ENCODE measurements around the gene IL21.

Gene IL21

DNA sequence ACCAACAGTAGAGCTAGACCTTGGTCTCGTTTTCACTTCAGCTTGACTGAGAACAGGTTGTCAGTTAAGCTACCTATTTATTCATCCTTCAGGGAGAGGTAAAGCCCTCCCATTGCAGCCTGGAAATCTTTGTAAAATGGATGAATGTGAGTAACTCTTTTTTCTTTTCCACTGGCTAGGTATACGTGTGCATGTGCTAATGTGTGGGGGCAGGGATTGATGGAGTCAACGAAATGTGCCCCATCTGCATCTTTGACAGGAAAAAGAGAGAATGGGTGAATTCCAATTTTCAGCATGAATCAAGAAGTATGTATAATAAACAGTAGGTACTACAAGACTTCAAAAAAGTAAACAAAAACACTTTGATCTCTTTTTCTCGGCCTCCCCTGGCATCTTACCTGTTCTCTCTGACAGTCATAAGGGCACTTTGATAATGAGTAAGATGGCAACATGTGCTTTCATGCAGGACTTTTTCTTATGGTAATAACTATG lies at the start of gene IL21:
IL21 (minus strand) TSS at position 51 of the 492 bp plus-strand sequence. CDS start 55 bp downstream, outside the sequence.
- DNase-seq (ENCODE audit: low read depth) = no peak
- H3K4me3 ChIP-seq (ENCODE audit: control insufficient read depth, low read depth, low read length) = no peak within 1 kb of the TSS
- TF ChIP-seq, protein P1, sequence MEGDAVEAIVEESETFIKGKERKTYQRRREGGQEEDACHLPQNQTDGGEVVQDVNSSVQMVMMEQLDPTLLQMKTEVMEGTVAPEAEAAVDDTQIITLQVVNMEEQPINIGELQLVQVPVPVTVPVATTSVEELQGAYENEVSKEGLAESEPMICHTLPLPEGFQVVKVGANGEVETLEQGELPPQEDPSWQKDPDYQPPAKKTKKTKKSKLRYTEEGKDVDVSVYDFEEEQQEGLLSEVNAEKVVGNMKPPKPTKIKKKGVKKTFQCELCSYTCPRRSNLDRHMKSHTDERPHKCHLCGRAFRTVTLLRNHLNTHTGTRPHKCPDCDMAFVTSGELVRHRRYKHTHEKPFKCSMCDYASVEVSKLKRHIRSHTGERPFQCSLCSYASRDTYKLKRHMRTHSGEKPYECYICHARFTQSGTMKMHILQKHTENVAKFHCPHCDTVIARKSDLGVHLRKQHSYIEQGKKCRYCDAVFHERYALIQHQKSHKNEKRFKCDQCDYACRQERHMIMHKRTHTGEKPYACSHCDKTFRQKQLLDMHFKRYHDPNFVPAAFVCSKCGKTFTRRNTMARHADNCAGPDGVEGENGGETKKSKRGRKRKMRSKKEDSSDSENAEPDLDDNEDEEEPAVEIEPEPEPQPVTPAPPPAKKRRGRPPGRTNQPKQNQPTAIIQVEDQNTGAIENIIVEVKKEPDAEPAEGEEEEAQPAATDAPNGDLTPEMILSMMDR (conservative IDR thresholded peaks at IDR 0.05; ENCODE audit: control insufficient read depth, insufficient read depth, low read depth, low read length) = no peak

DNA sequence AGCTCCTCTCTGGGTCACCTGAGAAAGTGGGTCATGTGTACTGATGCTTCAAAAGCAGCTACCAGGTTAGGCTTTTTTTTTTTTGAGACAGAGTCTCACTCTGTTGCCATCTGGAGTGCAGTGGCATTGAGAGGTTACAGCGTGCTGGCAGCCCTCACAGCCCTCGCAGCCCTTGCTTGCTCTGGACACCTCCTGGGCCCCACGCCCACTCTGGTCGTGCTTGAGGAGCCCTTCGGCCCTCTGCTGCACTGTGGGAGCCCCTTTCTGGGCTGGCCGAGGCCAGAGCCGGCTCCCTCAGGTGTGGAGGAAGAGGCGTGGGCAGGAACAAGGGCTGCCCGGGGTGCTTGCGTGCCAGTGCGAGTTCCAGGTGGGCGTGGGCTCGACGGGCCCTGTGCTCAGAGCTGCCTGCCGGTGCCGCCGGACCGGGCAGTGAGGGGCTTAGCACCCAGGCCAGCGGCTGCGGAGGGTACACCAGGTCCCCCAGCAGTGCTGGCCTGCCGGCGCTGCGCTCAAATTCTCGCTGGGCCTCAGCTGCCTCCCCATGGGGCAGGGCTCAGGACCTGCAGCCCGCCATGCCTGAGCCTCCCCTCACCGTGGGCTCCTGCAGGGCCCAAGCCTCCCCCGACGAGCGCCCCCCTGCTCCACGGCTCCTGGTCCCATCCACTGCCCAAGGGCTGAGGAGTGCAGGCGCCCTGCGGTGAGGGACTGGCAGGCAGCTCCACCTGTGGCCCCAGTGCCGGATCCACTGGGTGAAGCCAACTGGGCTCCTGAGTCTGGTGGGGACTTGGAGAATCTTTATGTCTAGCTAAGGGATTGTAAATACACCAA lies 49.3 kb upstream of the IL21 start:
- H3K4me3 ChIP-seq (ENCODE audit: control insufficient read depth, low read depth, low read length) = no peak overlapping the region
- TF ChIP-seq, protein P1 (conservative IDR thresholded peaks at IDR 0.05; ENCODE audit: control insufficient read depth, insufficient read depth, low read depth, low read length) = no peak
- no peak for DNase-seq (ENCODE audit: low read depth)

DNA sequence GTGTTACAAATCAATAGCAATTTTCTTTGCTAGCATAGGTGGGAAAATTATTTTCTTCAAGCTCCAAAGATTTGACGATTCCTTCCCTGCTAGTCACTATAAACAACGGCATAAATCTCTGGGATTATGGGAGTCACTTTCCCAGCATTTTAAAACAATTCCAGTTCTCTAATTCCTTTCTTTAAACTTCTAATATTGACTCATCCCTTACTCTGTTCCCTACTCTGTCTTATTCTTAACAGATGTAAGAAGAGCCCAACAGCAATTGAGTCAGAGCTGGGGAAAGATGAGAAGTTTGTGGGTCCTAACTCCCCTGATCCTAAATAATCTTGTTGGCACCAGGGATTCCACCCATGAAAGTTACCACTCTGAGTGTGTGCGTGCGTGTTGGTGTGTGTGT lies 47.4 kb upstream of the IL21 start:
- TF ChIP-seq, protein P1 (conservative IDR thresholded peaks at IDR 0.05; ENCODE audit: control insufficient read depth, insufficient read depth, low read depth, low read length) = no peak
- H3K4me3 ChIP-seq (ENCODE audit: control insufficient read depth, low read depth, low read length) = no peak overlapping the region
- DNase-seq (ENCODE audit: low read depth) = peak; percentile 95

DNA sequence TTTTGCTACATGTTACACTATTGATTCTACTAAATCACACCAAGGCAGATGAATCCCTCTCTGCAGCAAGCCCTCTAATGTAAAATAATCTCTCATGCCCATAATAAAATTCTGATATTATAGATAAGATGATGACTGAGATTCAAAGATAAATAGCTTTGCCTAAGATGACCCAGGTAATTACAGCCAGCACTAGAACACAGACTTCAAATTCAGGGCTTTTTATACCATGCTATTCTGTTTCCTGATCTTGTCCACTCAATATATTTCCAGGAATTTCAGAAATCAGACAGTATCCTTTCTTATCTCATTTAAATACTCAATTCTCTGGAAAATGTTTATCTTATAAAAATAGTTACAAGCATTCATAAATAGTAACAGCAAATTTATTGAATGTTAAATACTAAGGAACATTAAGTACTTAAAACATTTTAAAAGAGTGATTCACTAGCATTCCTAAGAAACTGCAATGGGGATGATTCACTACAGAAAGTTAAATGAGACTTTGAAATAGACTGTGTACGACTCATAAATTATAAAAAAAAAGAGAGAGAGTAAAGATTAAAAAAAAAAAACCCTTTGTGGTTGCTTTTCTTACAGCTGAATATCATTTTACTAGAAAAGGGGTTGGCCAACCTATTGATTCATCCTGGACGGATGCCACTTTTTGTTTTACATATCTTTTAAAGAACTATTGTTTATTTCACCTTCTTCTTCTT lies 45.8 kb upstream of the IL21 start:
- TF ChIP-seq, protein P1 (conservative IDR thresholded peaks at IDR 0.05; ENCODE audit: control insufficient read depth, insufficient read depth, low read depth, low read length) = no peak
- no peak overlapping the region for H3K4me3 ChIP-seq (ENCODE audit: control insufficient read depth, low read depth, low read length)
- peak; percentile 96 for DNase-seq (ENCODE audit: low read depth)

DNA sequence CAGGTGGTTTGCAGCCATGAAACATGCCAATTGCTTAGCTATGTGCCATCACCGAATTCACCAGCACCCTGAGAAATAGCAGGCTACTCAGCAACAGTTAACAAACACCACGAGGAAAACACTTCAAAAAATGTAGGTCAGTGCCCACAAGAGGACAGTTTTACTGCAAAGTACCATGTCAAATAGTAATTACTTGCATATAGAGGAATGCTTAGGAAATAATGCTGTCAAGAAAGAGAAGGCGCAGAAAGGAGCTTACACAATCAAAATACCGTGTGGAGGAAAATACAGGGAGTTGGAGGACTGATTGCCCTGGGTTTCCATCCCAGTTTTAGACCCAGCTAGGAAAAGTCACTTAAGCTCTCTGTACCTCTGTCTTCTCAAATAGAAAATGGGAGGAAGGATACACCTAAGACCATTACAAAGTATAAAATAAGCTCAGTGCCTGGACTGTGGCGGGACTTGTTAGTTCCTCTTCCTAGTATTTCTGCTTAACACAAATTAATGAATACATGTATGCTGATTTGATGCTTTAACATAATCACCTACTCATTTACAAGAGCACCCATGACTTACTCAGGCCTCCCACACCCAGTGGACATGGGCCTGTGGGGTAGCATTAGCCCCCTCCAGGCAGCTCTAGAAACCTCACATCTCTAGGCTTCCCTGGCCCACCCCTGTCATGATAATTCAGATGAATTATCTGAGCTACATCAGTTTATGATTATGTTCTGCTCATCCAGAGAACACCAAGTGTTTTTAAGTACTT lies 44.5 kb upstream of the IL21 start:
- no peak for DNase-seq (ENCODE audit: low read depth)
- TF ChIP-seq, protein P1 (conservative IDR thresholded peaks at IDR 0.05; ENCODE audit: control insufficient read depth, insufficient read depth, low read depth, low read length) = no peak
- no peak overlapping the region for H3K4me3 ChIP-seq (ENCODE audit: control insufficient read depth, low read depth, low read length)

All from fibroblast of mammary gland (primary cell).